Astrocyte of the cerebellum (primary cell): ENCODE data around the gene TOP2A.

Experiments
- DNase-seq: peaks from one replicate; pipeline ENCODE4 v3.0.0-alpha.2; 2011; ENCODE audit warnings: low read depth
- H3K4me3 ChIP-seq: 2 replicates; pipeline ENCODE4 v1.5.1; 2011; ENCODE audit warnings: mild to moderate bottlenecking, low read depth, low read length, moderate library complexity
- CTCF ChIP-seq: IDR thresholded peaks from 2 replicates; pipeline ENCODE4 v1.5.1; 2012; ENCODE audit warnings: low read length, low read depth, moderate library complexity, mild to moderate bottlenecking; ENCODE audit errors: missing control alignments
- in situ Hi-C: cut with HindIII; loops from 2 replicates; pipeline ENCODE4 v1.10.0; 2017; ENCODE audit warnings: low sequenced_read_pairs

Gene TOP2A

GRCh38 chr17:40348562-40349476, 68.9 kb downstream of the TOP2A start:
- in situ Hi-C loops, result no loop called here
- no peak for DNase-seq
- TF ChIP-seq CTCF, result no peak
- H3K4me3 ChIP-seq, result no peak overlapping the region

- in situ Hi-C loops, result no loop called here
- TF ChIP-seq CTCF, result no peak
- H3K4me3 ChIP-seq, result no peak overlapping the region
- no peak for DNase-seq
Observed at GRCh38 chr17:40348136-40348504, 69.6 kb downstream of the TOP2A start.

GRCh38 chr17:40347319-40348135, 70.2 kb downstream of the TOP2A start:
- TF ChIP-seq CTCF, result no peak
- in situ Hi-C loops, result no loop called here
- no peak for DNase-seq
- H3K4me3 ChIP-seq, result no peak overlapping the region

- DNase-seq, result no peak
- in situ Hi-C loops, result no loop called here
- H3K4me3 ChIP-seq, result peak overlapping the region; percentile 10
- TF ChIP-seq CTCF, result no peak
Observed at GRCh38 chr17:40346765-40347158, 70.9 kb downstream of the TOP2A start.

GRCh38 chr17:40345994-40346764, 71.5 kb downstream of the TOP2A start:
- no peak for TF ChIP-seq CTCF
- H3K4me3 ChIP-seq, result peak overlapping the region; percentile 67
- no peak for DNase-seq
- in situ Hi-C loops, result no loop called here
